ENCODE results near the gene CLEC18A. TPM values are rescaled to one million over a fixed set of nuclear protein-coding genes. Genes with fewer than 3 reads are reported as not detected.
"Not testable (repeated sequence)": the region's sequence is repeated elsewhere in the genome, so short reads cannot be mapped to it uniquely, and the experiment has no call there.

The CLEC18A gene
- total RNA-seq, 1 experiment from 2014 or later: 7.6 TPM

DNA sequence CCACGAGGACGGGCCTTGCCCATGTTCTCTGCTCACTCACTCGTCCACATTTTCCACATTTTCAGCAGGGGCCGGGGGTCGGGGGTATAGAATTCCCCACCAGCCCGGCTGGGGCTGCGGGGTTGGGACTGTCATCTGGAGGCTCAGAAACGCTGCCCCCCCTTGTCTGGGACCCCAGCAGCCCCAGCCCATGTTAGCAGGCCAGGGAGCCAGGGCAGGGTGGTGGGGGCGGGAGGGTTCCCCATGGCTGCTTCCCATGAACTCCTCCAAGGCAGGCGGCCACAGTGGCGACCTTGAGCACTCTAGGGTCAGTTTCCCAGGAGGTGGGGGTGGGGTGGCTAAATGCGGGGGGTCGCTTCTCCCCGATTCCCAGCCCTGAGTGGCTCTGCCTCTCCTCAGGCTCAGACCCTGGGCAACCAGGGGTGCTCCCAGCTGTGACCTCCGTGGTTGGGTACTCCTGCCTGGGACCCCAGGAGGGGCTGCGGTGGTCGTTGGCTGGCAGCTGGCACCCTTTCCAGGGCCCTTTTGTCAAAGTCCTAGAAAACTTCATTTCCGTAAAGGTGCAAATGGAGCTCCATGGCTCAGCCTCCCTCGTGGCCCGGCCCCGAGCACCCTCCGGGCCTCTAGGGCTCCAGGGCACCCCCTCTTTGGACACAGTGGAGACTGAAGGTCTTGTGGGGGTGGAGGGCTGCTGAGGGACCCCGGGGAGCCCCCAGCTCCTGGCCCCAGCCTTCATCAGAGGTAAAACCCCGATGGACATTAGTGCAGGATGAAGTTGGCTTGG lies 1.6 kb downstream of the CLEC18A start:
- H3K27ac ChIP-seq (ENCODE audit: low read depth, low read length, poor library complexity, severe bottlenecking); H3K36me3 ChIP-seq (ENCODE audit: insufficient read depth, low read length, poor library complexity, severe bottlenecking); H3K4me1 ChIP-seq (ENCODE audit: insufficient read depth, low read length, poor library complexity, severe bottlenecking); H3K4me3 ChIP-seq (ENCODE audit: low read depth, low read length, poor library complexity, severe bottlenecking); intact Hi-C loops (cut with micrococcal nuclease; ENCODE audit: unreplicated experiment); H3K27me3 ChIP-seq (replicated peaks; ENCODE audit: insufficient read depth, low read depth, low read length, poor library complexity); DNase-seq (ENCODE audit: low spot score); POLR2A ChIA-PET (ENCODE audit: low non-redundant PET); BruUV-seq (replicated peaks); H3K9me3 ChIP-seq (ENCODE audit: low read depth, low read length, poor library complexity, severe bottlenecking); CTCF ChIA-PET: not testable (repeated sequence)

DNA sequence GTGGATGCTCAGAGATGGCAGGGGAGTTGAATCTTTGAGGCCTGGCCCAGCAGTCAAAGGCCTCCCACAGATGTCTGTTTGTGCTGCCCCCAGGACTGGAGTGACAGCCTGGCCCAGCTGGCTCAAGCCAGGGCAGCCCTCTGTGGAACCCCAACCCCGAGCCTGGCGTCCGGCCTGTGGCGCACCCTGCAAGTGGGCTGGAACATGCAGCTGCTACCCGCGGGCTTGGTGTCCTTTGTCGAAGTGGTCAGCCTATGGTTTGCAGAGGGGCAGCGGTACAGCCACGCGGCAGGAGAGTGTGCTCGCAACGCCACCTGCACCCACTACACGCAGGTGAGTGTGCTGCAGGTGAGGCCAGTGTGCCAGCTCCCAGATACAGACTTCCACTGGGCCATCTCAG lies 3.1 kb downstream of the CLEC18A start:
- H3K36me3 ChIP-seq (ENCODE audit: insufficient read depth, low read length, poor library complexity, severe bottlenecking); H3K4me3 ChIP-seq (ENCODE audit: low read depth, low read length, poor library complexity, severe bottlenecking); H3K27me3 ChIP-seq (replicated peaks; ENCODE audit: insufficient read depth, low read depth, low read length, poor library complexity); BruUV-seq (replicated peaks); DNase-seq (ENCODE audit: low spot score); CTCF ChIA-PET; POLR2A ChIA-PET (ENCODE audit: low non-redundant PET); intact Hi-C loops (cut with micrococcal nuclease; ENCODE audit: unreplicated experiment); H3K4me1 ChIP-seq (ENCODE audit: insufficient read depth, low read length, poor library complexity, severe bottlenecking); H3K27ac ChIP-seq (ENCODE audit: low read depth, low read length, poor library complexity, severe bottlenecking); H3K9me3 ChIP-seq (ENCODE audit: low read depth, low read length, poor library complexity, severe bottlenecking): not testable (repeated sequence)

DNA sequence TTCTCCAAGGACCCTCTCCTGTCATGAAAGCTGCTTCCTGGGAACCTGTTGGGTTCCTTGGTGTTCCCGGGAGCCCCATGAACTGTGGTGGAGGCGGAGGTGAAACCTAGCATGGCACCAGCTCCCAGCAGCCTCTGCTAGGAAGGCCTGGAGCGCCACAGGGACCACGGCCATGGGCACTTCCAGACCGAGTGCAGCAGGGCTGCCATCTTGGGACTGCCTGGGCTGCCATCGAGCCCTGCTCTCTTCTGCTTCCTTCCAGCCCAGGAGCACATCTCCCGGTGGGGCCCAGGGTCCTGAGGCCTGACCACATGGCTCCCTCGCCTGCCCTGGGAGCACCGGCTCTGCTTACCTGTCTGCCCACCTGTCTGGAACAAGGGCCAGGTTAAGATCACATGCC lies 12.2 kb downstream of the CLEC18A start:
- intact Hi-C loops (cut with micrococcal nuclease; ENCODE audit: unreplicated experiment); H3K27ac ChIP-seq (ENCODE audit: low read depth, low read length, poor library complexity, severe bottlenecking); DNase-seq (ENCODE audit: low spot score); H3K9me3 ChIP-seq (ENCODE audit: low read depth, low read length, poor library complexity, severe bottlenecking); H3K4me1 ChIP-seq (ENCODE audit: insufficient read depth, low read length, poor library complexity, severe bottlenecking); H3K36me3 ChIP-seq (ENCODE audit: insufficient read depth, low read length, poor library complexity, severe bottlenecking); H3K4me3 ChIP-seq (ENCODE audit: low read depth, low read length, poor library complexity, severe bottlenecking); BruUV-seq (replicated peaks); CTCF ChIA-PET; H3K27me3 ChIP-seq (replicated peaks; ENCODE audit: insufficient read depth, low read depth, low read length, poor library complexity); POLR2A ChIA-PET (ENCODE audit: low non-redundant PET): not testable (repeated sequence)

DNA sequence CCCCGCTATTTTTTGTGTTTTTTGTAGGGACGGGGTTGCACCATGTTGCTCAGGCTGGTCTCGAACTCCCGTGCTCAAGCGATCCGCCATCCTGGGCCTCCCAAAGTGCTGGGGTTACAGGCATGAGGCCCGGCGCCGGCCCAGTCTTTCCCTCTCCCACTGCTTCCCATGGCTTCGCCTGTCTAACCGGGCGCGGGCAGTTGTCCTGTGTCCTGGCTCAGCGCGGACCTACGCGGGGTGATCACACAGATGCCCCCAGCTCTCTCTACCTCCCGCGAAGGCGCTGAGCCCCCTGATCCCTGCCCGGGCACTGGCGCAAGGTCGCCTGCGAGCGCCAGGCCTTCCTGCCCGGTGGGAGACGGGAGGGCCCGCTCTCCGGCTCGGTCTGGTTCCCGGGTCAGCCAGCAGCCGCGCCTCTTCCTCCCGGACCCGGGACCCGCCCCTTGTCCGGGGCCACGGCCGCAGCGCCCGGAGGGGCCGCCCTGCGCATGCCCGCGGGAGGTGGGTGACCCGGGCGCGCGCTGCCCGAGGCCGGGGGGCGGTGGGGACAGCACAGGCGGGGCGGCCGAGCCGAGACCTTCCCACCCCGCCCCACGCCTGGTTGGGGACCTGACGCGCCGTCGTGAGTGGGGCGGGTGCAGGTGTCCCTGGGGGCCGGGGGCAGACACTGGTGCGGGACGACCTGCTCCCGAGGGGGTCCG lies 14.0 kb downstream of the CLEC18A start:
- H3K4me3 ChIP-seq (ENCODE audit: low read depth, low read length, poor library complexity, severe bottlenecking): not testable (repeated sequence)

DNA sequence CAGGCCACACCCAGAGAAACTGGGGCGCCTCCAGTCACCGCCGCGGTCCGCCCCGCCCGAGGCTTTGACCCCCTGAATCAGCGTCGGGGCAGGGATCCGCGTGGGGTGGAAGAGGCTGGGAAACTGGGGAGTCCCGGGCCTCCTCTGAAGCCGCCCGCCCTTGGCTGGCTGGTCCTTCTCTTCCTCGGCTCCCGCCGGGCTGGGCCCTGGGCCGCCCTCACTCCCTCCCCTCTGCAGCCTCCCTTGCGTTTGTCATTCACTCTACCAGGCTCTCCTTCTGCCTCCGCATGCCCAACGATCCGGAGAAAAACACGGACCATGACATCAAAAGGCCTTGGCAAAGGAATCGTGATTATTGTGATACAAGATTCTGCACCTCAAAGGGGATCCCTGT lies 14.5 kb downstream of the CLEC18A start:
- H3K27ac ChIP-seq (ENCODE audit: low read depth, low read length, poor library complexity, severe bottlenecking); POLR2A ChIA-PET (ENCODE audit: low non-redundant PET); H3K4me3 ChIP-seq (ENCODE audit: low read depth, low read length, poor library complexity, severe bottlenecking): not testable (repeated sequence)

More for the DNA sequence above, 14.0 kb downstream of the CLEC18A start:
- H3K27ac ChIP-seq (ENCODE audit: low read depth, low read length, poor library complexity, severe bottlenecking); H3K9me3 ChIP-seq (ENCODE audit: low read depth, low read length, poor library complexity, severe bottlenecking); H3K27me3 ChIP-seq (replicated peaks; ENCODE audit: insufficient read depth, low read depth, low read length, poor library complexity); H3K36me3 ChIP-seq (ENCODE audit: insufficient read depth, low read length, poor library complexity, severe bottlenecking); POLR2A ChIA-PET (ENCODE audit: low non-redundant PET); H3K4me1 ChIP-seq (ENCODE audit: insufficient read depth, low read length, poor library complexity, severe bottlenecking); CTCF ChIA-PET; intact Hi-C loops (cut with micrococcal nuclease; ENCODE audit: unreplicated experiment); DNase-seq (ENCODE audit: low spot score); BruUV-seq (replicated peaks): not testable (repeated sequence)

DNA sequence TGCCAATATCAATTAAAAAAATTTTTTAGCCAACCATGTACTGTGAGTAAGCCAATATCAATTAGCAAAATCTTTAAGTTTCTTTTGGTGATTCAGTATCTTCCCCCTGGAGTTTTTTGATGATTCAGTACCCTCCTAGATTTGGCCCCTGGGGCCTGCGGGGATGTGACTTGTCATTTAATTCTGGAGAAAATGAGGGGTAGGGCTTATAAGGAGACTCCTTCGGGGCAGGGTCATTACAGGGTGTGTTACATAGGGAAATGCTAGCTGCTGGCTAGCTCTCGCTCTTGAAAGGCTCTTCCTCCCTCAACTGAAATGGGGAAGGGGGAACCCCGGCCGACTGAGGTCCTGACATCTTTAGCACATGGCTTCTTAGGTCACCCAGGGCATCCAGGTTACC lies 16.6 kb downstream of the CLEC18A start:
- H3K27me3 ChIP-seq (replicated peaks; ENCODE audit: insufficient read depth, low read depth, low read length, poor library complexity); DNase-seq (ENCODE audit: low spot score); CTCF ChIA-PET; H3K27ac ChIP-seq (ENCODE audit: low read depth, low read length, poor library complexity, severe bottlenecking); H3K36me3 ChIP-seq (ENCODE audit: insufficient read depth, low read length, poor library complexity, severe bottlenecking); H3K4me1 ChIP-seq (ENCODE audit: insufficient read depth, low read length, poor library complexity, severe bottlenecking); H3K4me3 ChIP-seq (ENCODE audit: low read depth, low read length, poor library complexity, severe bottlenecking); BruUV-seq (replicated peaks); H3K9me3 ChIP-seq (ENCODE audit: low read depth, low read length, poor library complexity, severe bottlenecking); intact Hi-C loops (cut with micrococcal nuclease; ENCODE audit: unreplicated experiment); POLR2A ChIA-PET (ENCODE audit: low non-redundant PET): not testable (repeated sequence)

More for the DNA sequence above, 14.5 kb downstream of the CLEC18A start:
- H3K27me3 ChIP-seq (replicated peaks; ENCODE audit: insufficient read depth, low read depth, low read length, poor library complexity); H3K4me1 ChIP-seq (ENCODE audit: insufficient read depth, low read length, poor library complexity, severe bottlenecking); intact Hi-C loops (cut with micrococcal nuclease; ENCODE audit: unreplicated experiment); CTCF ChIA-PET; BruUV-seq (replicated peaks); DNase-seq (ENCODE audit: low spot score); H3K36me3 ChIP-seq (ENCODE audit: insufficient read depth, low read length, poor library complexity, severe bottlenecking); H3K9me3 ChIP-seq (ENCODE audit: low read depth, low read length, poor library complexity, severe bottlenecking): not testable (repeated sequence)

DNA sequence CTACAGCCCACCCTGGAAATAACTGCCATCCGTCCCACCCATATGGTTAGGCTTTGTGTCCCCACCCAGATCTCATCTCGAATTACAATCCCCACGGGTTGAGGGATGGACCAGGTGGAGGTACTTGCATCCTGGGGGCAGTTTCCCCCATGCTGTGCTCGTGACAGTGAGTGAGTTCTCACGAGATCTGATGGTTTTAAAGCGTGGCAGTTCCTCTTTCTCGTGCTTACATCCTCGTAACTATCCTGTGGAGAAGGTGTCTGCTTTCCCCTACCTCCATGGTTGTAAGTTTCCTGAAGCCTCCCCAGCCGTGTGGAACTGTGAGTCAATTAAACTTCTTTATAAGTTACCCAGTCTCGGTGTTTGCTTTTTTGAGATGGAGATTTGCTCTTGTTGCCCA lies 17.0 kb downstream of the CLEC18A start:
- CTCF ChIA-PET; DNase-seq (ENCODE audit: low spot score); H3K27ac ChIP-seq (ENCODE audit: low read depth, low read length, poor library complexity, severe bottlenecking); intact Hi-C loops (cut with micrococcal nuclease; ENCODE audit: unreplicated experiment); BruUV-seq (replicated peaks); H3K36me3 ChIP-seq (ENCODE audit: insufficient read depth, low read length, poor library complexity, severe bottlenecking); H3K27me3 ChIP-seq (replicated peaks; ENCODE audit: insufficient read depth, low read depth, low read length, poor library complexity); H3K9me3 ChIP-seq (ENCODE audit: low read depth, low read length, poor library complexity, severe bottlenecking); H3K4me3 ChIP-seq (ENCODE audit: low read depth, low read length, poor library complexity, severe bottlenecking); H3K4me1 ChIP-seq (ENCODE audit: insufficient read depth, low read length, poor library complexity, severe bottlenecking); POLR2A ChIA-PET (ENCODE audit: low non-redundant PET): not testable (repeated sequence)
